Kidney epithelial cell (primary cell): ENCODE data around the gene RCCD1. TPM values are rescaled to one million over a fixed set of nuclear protein-coding genes. Genes with fewer than 3 reads are reported as not detected.
"Not testable (repeated sequence)": the region's sequence is repeated elsewhere in the genome, so short reads cannot be mapped to it uniquely, and the experiment has no call there.

Experiments used
- DNase-seq: peaks from one replicate; pipeline ENCODE4 v3.0.0-alpha.2; 2010; ENCODE audit warnings: low read depth
- H3K27me3 ChIP-seq: 2 replicates; pipeline ENCODE4 v1.6.0; 2011; ENCODE audit warnings: low read length; ENCODE audit not compliant: control insufficient read depth, insufficient read depth
- H3K36me3 ChIP-seq: 2 replicates; pipeline ENCODE4 v1.5.1; 2011; ENCODE audit warnings: low read length; ENCODE audit not compliant: control insufficient read depth, insufficient read depth
- H3K4me3 ChIP-seq: 2 replicates; pipeline ENCODE4 v1.5.1; 2011; ENCODE audit warnings: low read depth, mild to moderate bottlenecking, control low read depth, low read length
- total RNA-seq: library from RNA; depleted of rRNA; stranded (reverse); fragments of >200 nt; gene quantifications from 2 replicates; pipeline ENCODE4 v1.2.3, GENCODE V29; 2015
- TF ChIP-seq, protein P1 (sequence below): IDR thresholded peaks from 2 replicates; pipeline ENCODE4 v1.5.1; 2011; ENCODE audit warnings: mild to moderate bottlenecking, moderate library complexity, low read length, control low read depth, inconsistent platforms; ENCODE audit not compliant: insufficient read depth, poor library complexity, severe bottlenecking

Gene RCCD1
- total RNA-seq, 1 donor from 2014 or later, result 12.5 TPM

DNA sequence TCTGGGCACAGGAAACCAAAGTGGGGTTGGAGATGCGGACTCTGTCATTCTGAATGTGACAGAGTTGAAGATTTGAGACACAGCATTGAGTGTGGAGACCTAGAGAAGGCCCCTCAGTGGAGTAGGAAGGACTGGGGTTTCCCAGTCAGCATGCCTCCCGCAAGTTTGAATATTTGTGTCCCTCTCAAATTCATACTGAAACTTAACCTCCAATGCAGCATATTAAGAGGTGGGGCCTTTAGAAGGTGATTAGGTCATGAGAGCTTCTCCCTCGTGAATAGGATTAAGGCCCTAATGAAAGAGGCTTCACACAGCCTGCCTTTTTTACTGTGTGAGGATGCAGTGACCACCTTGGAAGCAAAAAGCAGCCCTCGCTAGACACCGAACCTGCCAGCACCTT, 30.3 kb upstream of the RCCD1 start:
- H3K36me3 ChIP-seq, result no peaks in the 10 kb centered on the region
- DNase-seq, result no peak
- TF ChIP-seq, protein P1, sequence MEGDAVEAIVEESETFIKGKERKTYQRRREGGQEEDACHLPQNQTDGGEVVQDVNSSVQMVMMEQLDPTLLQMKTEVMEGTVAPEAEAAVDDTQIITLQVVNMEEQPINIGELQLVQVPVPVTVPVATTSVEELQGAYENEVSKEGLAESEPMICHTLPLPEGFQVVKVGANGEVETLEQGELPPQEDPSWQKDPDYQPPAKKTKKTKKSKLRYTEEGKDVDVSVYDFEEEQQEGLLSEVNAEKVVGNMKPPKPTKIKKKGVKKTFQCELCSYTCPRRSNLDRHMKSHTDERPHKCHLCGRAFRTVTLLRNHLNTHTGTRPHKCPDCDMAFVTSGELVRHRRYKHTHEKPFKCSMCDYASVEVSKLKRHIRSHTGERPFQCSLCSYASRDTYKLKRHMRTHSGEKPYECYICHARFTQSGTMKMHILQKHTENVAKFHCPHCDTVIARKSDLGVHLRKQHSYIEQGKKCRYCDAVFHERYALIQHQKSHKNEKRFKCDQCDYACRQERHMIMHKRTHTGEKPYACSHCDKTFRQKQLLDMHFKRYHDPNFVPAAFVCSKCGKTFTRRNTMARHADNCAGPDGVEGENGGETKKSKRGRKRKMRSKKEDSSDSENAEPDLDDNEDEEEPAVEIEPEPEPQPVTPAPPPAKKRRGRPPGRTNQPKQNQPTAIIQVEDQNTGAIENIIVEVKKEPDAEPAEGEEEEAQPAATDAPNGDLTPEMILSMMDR, result no peak
- no peak overlapping the region for H3K4me3 ChIP-seq
- no peaks in the 10 kb centered on the region for H3K27me3 ChIP-seq

DNA sequence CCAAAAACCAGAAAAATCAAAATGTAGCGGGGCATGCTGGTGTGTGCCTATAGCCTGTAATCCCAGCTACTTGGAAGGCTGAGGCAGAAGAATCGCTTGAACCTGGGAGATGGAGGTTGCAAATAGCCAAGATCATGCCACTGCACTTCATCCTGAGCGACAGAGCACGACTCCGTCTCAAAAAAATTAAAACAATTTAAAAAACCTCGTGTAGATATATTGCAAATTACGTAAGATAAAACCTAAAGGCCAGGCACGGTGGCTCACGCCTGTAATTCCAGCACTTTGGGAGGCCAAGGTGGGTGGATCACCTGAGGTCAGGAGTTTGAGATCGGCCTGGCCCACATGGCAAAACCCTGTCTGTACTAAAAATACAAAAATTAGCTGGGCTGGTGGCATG, 27.9 kb upstream of the RCCD1 start:
- not testable (repeated sequence) for H3K4me3 ChIP-seq, H3K36me3 ChIP-seq, H3K27me3 ChIP-seq, DNase-seq

DNA sequence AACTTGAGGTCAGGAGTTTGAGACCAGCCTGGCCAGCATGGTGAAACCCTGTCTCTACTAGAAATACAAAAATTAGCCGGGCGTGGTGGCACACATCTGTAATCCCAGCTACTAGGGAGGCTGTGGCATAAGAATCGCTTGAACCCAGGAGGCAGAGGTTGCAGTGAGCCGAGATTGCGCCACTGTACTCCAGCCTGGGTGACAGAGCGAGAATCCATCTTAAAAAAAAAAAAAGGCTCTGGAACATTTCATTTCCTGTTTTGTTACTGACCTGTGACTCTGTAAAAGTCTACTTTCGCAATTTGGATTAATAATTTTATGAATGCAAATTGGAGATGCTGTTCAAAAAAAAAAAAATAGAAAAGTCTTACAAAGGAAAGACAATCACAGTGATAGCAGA, 26.6 kb upstream of the RCCD1 start:
- H3K36me3 ChIP-seq, result not testable (repeated sequence)

DNA sequence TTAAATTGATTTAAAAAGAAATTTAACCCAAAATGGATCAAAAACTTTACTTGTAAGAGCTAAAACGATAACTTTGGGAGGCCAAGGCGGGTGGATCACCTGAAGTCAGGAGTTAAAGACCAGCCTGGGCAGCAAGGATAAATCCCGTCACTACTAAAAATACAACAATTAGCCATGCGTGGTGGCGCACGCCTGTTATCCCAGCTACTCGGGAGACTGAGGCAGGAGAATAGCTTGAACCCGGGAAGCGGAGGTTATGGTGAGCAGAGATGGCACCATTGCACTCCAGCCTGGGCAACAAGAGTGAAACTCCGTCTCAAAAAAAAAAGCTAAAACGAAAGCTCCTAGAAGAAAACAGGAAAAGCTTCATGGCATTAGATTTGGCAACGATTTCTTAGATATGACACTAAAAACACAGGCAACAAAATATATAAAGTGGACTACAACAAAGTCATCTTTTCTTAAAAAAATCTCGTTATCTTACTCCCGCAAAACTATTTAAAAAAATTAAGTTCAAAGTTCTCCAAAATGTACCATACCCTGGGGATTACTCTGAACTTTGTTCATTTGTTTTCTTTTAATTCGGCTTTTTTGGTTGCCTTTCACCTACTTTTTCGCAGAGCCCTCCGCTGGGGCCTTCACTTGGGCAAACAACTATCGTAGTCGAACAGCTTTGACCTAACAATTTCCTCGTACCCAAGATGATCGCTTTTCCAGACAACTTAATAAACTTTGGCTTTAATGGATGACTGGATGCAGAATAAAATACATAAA, 25.3 kb upstream of the RCCD1 start:
- no peak for DNase-seq
- Histone ChIP-seq H3K36me3 (no peaks in the 10 kb centered on the region), H3K27me3 (no peaks in the 10 kb centered on the region), H3K4me3 (peak overlapping the region; percentile 51)
- TF ChIP-seq, protein P1, result no peak

More for the DNA sequence above, 26.6 kb upstream of the RCCD1 start:
- DNase-seq, H3K4me3 ChIP-seq, H3K27me3 ChIP-seq: not testable (repeated sequence)

DNA sequence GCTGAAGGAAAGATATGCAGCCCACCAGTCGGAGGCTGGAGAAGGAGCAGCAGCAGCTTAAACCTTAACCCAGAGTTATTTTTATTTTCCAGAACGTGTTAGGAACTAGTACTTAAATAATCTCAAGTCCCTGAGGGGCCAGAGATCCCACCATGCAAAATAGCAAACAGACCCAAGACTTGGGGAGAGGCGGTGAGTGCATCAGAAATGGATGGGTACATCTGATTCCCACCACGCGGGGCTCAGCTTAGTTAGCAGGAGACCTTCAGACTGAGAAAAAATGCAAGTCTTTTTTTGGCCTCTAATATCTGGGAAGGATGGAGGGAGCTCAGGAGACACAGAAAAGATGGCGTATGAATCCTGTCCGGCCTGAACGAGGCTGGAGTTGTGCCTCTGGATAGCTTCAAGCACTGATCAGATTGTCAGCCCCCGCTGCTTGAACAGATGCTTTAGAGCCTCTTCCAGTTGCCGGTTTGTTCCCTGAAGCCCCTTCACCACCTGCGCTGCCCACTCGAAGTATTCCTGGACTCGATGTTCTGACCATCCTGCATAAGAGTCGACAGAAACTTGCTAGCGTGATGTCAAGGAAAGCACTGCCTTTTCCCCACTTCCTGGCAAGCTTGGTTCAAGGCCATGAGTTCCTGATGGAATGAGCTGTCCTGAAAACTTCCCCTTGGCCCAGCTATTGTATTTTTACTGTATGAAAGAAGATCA, 23.7 kb upstream of the RCCD1 start:
- no peaks in the 10 kb centered on the region for H3K27me3 ChIP-seq
- H3K36me3 ChIP-seq, result no peaks in the 10 kb centered on the region
- TF ChIP-seq, protein P1, result no peak
- no peak overlapping the region for H3K4me3 ChIP-seq
- no peak for DNase-seq

DNA sequence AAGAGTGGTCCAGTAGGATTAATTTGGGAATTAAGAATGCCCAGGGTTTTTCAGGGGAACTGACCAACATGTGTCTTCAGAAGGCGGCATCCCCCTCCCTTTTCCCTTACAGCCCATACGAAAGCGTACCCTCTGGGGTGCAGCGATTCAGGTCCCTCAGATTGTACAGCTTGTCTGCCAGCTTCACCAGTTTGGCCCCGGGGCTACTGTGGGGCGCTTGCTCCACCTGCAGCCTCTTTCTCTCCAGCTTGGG, 23.2 kb upstream of the RCCD1 start:
- H3K27me3 ChIP-seq, result no peaks in the 10 kb centered on the region

More for the DNA sequence above, 23.2 kb upstream of the RCCD1 start:
- Histone ChIP-seq H3K36me3 (no peaks in the 10 kb centered on the region), H3K4me3 (peak overlapping the region; percentile 88)
- no peak for DNase-seq
- TF ChIP-seq, protein P1, result no peak
